Spleen (tissue), 7 donors: ENCODE measurements around the gene GSG1L.

Source experiments
- CTCF ChIP-seq, 11 experiments: fragments of 200-600 bp in 7 of 11; fragments of 450-650 bp in 4 of 11; sonication (generic) in 4 of 11; IDR thresholded peaks in 8 of 11; conservative IDR thresholded peaks in 3 of 11; 1 replicate in 7 of 11; 2 replicates in 4 of 11; pipeline versions ENCODE4 v1.4.0 to v1.8.0; 2016 to 2021; ENCODE audit warnings: antibody characterized with exemption in 11 of 11, inconsistent platforms in 4 of 11, mild to moderate bottlenecking in 1 of 11
- POLR2A ChIP-seq, 3 donors: fragments of 450-650 bp; IDR thresholded peaks; one replicate each; pipeline ENCODE4 v1.5.1; 2017; ENCODE audit warnings: antibody characterized with exemption in 3 of 3, mild to moderate bottlenecking in 1 of 3
- POLR2AphosphoS5 ChIP-seq, 3 donors: sonication (generic); formaldehyde crosslinking; IDR thresholded peaks; one replicate each; pipeline ENCODE4 v1.5.1; 2017; ENCODE audit warnings: antibody characterized with exemption in 3 of 3
- donor health status: DM: no; HTN: no; CAD: no; lungs with moderate emphysema.
- donor health status: DM: no; HTN: no; CAD: no.
- donor health status: DM: no; HTN: no; CAD: no.

GRCh38 chr16:28052274-28053128, 11.0 kb downstream of the GSG1L start:
- TF ChIP-seq CTCF (IDR thresholded peaks at IDR 0.05 in 8 of 11, conservative IDR thresholded peaks at IDR 0.05 in 3 of 11) (no peak), POLR2AphosphoS5 (IDR thresholded peaks at IDR 0.05) (no peak), POLR2A (IDR thresholded peaks at IDR 0.05) (no peak)
